ENCODE data around the gene RNF103.

- no peak for TF ChIP-seq SPI1 (IDR thresholded peaks at IDR 0.05; ENCODE audit: low read depth, low read length)
- TF ChIP-seq POLR2AphosphoS5 (IDR thresholded peaks at IDR 0.05; ENCODE audit: low read depth, low read length): no peak
- TF ChIP-seq POLR2A (IDR thresholded peaks at IDR 0.05; ENCODE audit: low read depth, low read length): no peak
- TF ChIP-seq TAF1 (IDR thresholded peaks at IDR 0.05; ENCODE audit: low read depth, low read length): no peak
Observed at GRCh38 chr2:86646865-86647264, 23.2 kb upstream of the RNF103 start.

Measured in GM12891 (cell line).